IMR-90 (cell line): ENCODE measurements around the gene TAF4.

ENCODE experiments used
- CEBPB ChIP-seq: IDR thresholded peaks from 2 replicates; pipeline ENCODE4 v1.6.1; 2012; ENCODE audit warnings: low read depth, low read length, improper control_type of control experiment
- CHD1 ChIP-seq: IDR thresholded peaks from 2 replicates; pipeline ENCODE4 v1.6.1; 2012; ENCODE audit warnings: low read depth, low read length, improper control_type of control experiment
- MAZ ChIP-seq: IDR thresholded peaks from 2 replicates; pipeline ENCODE4 v1.6.1; 2012; ENCODE audit warnings: low read depth, mild to moderate bottlenecking, low read length, improper control_type of control experiment, moderate library complexity, borderline replicate concordance
- POLR2A ChIP-seq: IDR thresholded peaks from 2 replicates; pipeline ENCODE4 v1.6.1; 2012; ENCODE audit warnings: mild to moderate bottlenecking, low read depth, low read length
- RFX5 ChIP-seq: IDR thresholded peaks from 2 replicates; pipeline ENCODE4 v1.8.0; 2012; ENCODE audit warnings: low read depth, mild to moderate bottlenecking, low read length, moderate library complexity
- SMC3 ChIP-seq: fragments of 150-350 bp; IDR thresholded peaks from 2 replicates; pipeline ENCODE4 v1.6.1; 2016; ENCODE audit warnings: low read depth, mild to moderate bottlenecking, antibody characterized with exemption, low read length, moderate library complexity
- TF ChIP-seq, protein P1 (sequence below): conservative IDR thresholded peaks from 2 replicates; pipeline ENCODE4 v1.5.1; 2012; ENCODE audit warnings: mild to moderate bottlenecking, low read depth, low read length, improper control_type of control experiment
- TF ChIP-seq, protein P2 (sequence below): fragments of 150-350 bp; IDR thresholded peaks from 2 replicates; pipeline ENCODE4 v1.6.1; 2017; ENCODE audit warnings: mild to moderate bottlenecking, antibody characterized with exemption, low read length, low read depth
- TF ChIP-seq, protein P3 (sequence below): fragments of 150-350 bp; IDR thresholded peaks from 2 replicates; pipeline ENCODE4 v1.6.1; 2016; ENCODE audit warnings: low read depth, mild to moderate bottlenecking, low read length, moderate library complexity, borderline replicate concordance

DNA sequence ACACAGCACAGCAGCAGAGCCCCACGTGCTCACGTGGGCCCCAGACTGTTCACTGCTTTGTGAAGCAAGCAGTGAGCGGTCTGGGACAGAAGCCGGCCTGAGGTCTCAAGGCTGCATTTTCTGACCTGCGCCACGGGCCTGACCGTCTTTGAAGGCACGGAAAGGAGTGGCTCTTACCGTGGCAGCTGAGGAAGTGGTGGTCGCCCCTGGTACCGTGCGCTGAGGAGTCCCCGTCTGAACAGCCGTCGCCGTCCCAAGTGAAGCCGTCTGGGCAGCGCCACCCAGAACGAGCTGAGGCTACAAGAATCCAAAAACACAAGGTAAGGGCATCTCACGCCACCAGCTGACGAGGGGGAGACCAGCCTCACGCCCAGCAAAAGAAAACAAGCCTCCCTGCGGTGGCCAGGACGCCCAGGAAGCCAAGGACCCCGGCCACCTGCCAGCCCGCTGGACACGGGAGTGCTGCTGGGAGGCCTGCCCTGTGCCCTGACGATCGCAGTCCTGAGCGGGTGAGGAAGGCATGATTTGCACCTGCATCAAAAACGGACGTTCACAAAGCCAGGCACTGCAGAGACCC, 55.7 kb downstream of the TAF4 start:
- TF ChIP-seq, protein P1, sequence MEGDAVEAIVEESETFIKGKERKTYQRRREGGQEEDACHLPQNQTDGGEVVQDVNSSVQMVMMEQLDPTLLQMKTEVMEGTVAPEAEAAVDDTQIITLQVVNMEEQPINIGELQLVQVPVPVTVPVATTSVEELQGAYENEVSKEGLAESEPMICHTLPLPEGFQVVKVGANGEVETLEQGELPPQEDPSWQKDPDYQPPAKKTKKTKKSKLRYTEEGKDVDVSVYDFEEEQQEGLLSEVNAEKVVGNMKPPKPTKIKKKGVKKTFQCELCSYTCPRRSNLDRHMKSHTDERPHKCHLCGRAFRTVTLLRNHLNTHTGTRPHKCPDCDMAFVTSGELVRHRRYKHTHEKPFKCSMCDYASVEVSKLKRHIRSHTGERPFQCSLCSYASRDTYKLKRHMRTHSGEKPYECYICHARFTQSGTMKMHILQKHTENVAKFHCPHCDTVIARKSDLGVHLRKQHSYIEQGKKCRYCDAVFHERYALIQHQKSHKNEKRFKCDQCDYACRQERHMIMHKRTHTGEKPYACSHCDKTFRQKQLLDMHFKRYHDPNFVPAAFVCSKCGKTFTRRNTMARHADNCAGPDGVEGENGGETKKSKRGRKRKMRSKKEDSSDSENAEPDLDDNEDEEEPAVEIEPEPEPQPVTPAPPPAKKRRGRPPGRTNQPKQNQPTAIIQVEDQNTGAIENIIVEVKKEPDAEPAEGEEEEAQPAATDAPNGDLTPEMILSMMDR = no peak
- TF ChIP-seq, protein P2, sequence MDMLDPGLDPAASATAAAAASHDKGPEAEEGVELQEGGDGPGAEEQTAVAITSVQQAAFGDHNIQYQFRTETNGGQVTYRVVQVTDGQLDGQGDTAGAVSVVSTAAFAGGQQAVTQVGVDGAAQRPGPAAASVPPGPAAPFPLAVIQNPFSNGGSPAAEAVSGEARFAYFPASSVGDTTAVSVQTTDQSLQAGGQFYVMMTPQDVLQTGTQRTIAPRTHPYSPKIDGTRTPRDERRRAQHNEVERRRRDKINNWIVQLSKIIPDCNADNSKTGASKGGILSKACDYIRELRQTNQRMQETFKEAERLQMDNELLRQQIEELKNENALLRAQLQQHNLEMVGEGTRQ = no peak
- TF ChIP-seq POLR2A = no peak
- no peak for TF ChIP-seq SMC3
- no peak for TF ChIP-seq CHD1
- TF ChIP-seq MAZ = no peak
- TF ChIP-seq, protein P3, sequence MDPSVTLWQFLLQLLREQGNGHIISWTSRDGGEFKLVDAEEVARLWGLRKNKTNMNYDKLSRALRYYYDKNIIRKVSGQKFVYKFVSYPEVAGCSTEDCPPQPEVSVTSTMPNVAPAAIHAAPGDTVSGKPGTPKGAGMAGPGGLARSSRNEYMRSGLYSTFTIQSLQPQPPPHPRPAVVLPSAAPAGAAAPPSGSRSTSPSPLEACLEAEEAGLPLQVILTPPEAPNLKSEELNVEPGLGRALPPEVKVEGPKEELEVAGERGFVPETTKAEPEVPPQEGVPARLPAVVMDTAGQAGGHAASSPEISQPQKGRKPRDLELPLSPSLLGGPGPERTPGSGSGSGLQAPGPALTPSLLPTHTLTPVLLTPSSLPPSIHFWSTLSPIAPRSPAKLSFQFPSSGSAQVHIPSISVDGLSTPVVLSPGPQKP = no peak
- no peak for TF ChIP-seq CEBPB
- no peak for TF ChIP-seq RFX5
